PC-9 (cell line): Measurements from ENCODE around the gene PRICKLE4. TPM values are rescaled to one million over a fixed set of nuclear protein-coding genes. Genes with fewer than 3 reads are reported as not detected.

ENCODE experiments used
- BruUV-seq: library from RNA; stranded (reverse); fragments of 400-500 nt; replicated peaks from 2 replicates; lab custom pipeline; 2021; lab: Mats Ljungman, UMichigan
- CTCF ChIA-PET: fragments of 300-600 bp; sonication (Branson Sonifier 250); formaldehyde crosslinking; loops from one replicate; lab custom pipeline; 2022; ENCODE audit warnings: antibody characterized with exemption; lab: Charles Lee
- POLR2A ChIA-PET: fragments of 300-600 bp; sonication (Branson Sonifier 250); formaldehyde crosslinking; loops from one replicate; lab custom pipeline; 2022; ENCODE audit warnings: antibody characterized with exemption; ENCODE audit not compliant: unreplicated experiment; lab: Charles Lee
- DNase-seq, 2 experiments: peaks; one replicate each; pipeline versions ENCODE4 v3.0.0 to v3.0.0-alpha.2; 2015 to 2022; ENCODE audit warnings: mixed read lengths in 1 of 2
- H2AFZ ChIP-seq: fragments of 200-600 bp; sonication (generic); 2 replicates; pipeline ENCODE4 v1.8.1; 2017; ENCODE audit warnings: antibody characterized with exemption
- H3F3A ChIP-seq: fragments of 200-600 bp; sonication (generic); 2 replicates; pipeline ENCODE4 v1.8.1; 2017; ENCODE audit warnings: antibody characterized with exemption, mild to moderate bottlenecking, low read depth; ENCODE audit not compliant: insufficient read depth
- H3K27ac ChIP-seq: fragments of 200-600 bp; sonication (generic); 2 replicates; pipeline ENCODE4 v1.6.1; 2016; ENCODE audit warnings: mixed run types
- H3K27me3 ChIP-seq: fragments of 200-600 bp; sonication (generic); 2 replicates; pipeline ENCODE4 v1.6.1; 2016; ENCODE audit warnings: low read depth, mixed run types; ENCODE audit not compliant: insufficient read depth
- H3K36me3 ChIP-seq: fragments of 200-600 bp; sonication (generic); 2 replicates; pipeline ENCODE4 v1.6.1; 2016; ENCODE audit warnings: low read depth, mixed run types
- H3K4me1 ChIP-seq: fragments of 200-600 bp; sonication (generic); replicated peaks from 2 replicates; pipeline ENCODE4 v1.6.1; 2016; ENCODE audit warnings: mixed run types; ENCODE audit not compliant: insufficient read depth
- H3K4me2 ChIP-seq: fragments of 200-600 bp; sonication (generic); 2 replicates; pipeline ENCODE4 v1.6.1; 2017; ENCODE audit warnings: mixed run types
- H3K4me3 ChIP-seq: fragments of 200-600 bp; sonication (generic); 2 replicates; pipeline ENCODE4 v1.6.1; 2016; ENCODE audit warnings: mixed run types
- H3K79me2 ChIP-seq: fragments of 200-600 bp; sonication (generic); 2 replicates; pipeline ENCODE4 v1.6.1; 2017; ENCODE audit warnings: low read depth, mixed run types
- H3K9me2 ChIP-seq: fragments of 200-600 bp; sonication (generic); 2 replicates; pipeline ENCODE4 v1.8.1; 2017; ENCODE audit warnings: mild to moderate bottlenecking; ENCODE audit not compliant: insufficient read depth
- H3K9me3 ChIP-seq: fragments of 200-600 bp; sonication (generic); 2 replicates; pipeline ENCODE4 v1.8.1; 2016; ENCODE audit warnings: low read depth; ENCODE audit not compliant: insufficient read depth
- H4K20me1 ChIP-seq: fragments of 200-600 bp; sonication (generic); 2 replicates; pipeline ENCODE4 v1.8.1; 2017; ENCODE audit not compliant: insufficient read depth
- CTCF ChIP-seq: fragments of 200-600 bp; sonication (generic); conservative IDR thresholded peaks from 2 replicates; pipeline ENCODE4 v1.6.1; 2017; ENCODE audit warnings: mixed run types, antibody characterized with exemption, mild to moderate bottlenecking, moderate library complexity
- EZH2 ChIP-seq: fragments of 200-600 bp; sonication (generic); IDR thresholded peaks from 2 replicates; pipeline ENCODE4 v1.8.0; 2017; ENCODE audit warnings: antibody characterized with exemption, low read depth
- intact Hi-C: fragments of 100-400 bp; cut with micrococcal nuclease; formaldehyde crosslinking; loops from one replicate; pipeline ENCODE4 v1.10.0; 2022; ENCODE audit not compliant: unreplicated experiment
- total RNA-seq: library from RNA; stranded (reverse); gene quantifications from 2 replicates; pipeline ENCODE4 v1.2.3, GENCODE V29; 2021

Gene PRICKLE4
- total RNA-seq, 1 experiment from 2014 or later = 9.2 TPM

- no peaks in the 10 kb centered on the region for H3K27me3 ChIP-seq
- H3K4me3 ChIP-seq = no peak overlapping the region
- H3K9me2 ChIP-seq = no peaks in the 10 kb centered on the region
- H3F3A ChIP-seq = peaks cover 44% of the 10 kb centered on the region
- H2AFZ ChIP-seq = no peak overlapping the region
- no TSS peak for BruUV-seq
- no peak for TF ChIP-seq CTCF
- no peak for TF ChIP-seq EZH2
- DNase-seq = no peak
- no peaks in the 10 kb centered on the region for H3K9me3 ChIP-seq
- peaks cover 37% of the 10 kb centered on the region for H3K79me2 ChIP-seq
- no peak overlapping the region for H3K27ac ChIP-seq
- no peaks in the 10 kb centered on the region; the same call in 1 of the 2 replicates for H4K20me1 ChIP-seq
- H3K36me3 ChIP-seq = peaks cover 28% of the 10 kb centered on the region
- intact Hi-C loops = no loop called here
- H3K4me2 ChIP-seq = no peak overlapping the region
- ChIA-PET CTCF (interaction anchor here (1.1 kb wide), 1 partner anchor 250 kb away, joined by 3 read pairs; no protein-coding TSS in a partner anchor), POLR2A (interaction anchor here (0.5 kb wide), 1 partner anchor 384 kb away, joined by 14 read pairs; no protein-coding TSS in a partner anchor)
- H3K4me1 ChIP-seq = peaks cover 14% of the 10 kb centered on the region
Measured at GRCh38 chr6:41791305-41791704, 10.7 kb downstream of the PRICKLE4 start.

GRCh38 chr6:41791984-41792383 is 11.4 kb downstream of the PRICKLE4 start:
- no TSS peak for BruUV-seq
- ChIA-PET POLR2A (interaction anchor here (0.5 kb wide), 1 partner anchor 384 kb away, joined by 14 read pairs; no protein-coding TSS in a partner anchor), CTCF (interaction anchor here (1.1 kb wide), 1 partner anchor 250 kb away, joined by 3 read pairs; no protein-coding TSS in a partner anchor)
- H3K4me1 ChIP-seq = peaks cover 14% of the 10 kb centered on the region
- H4K20me1 ChIP-seq = no peaks in the 10 kb centered on the region; the same call in 1 of the 2 replicates
- no peak overlapping the region for H3K4me2 ChIP-seq
- no peak for DNase-seq
- H3K9me2 ChIP-seq = no peaks in the 10 kb centered on the region
- intact Hi-C loops = no loop called here
- no peaks in the 10 kb centered on the region for H3K9me3 ChIP-seq
- peaks cover 44% of the 10 kb centered on the region for H3F3A ChIP-seq
- no peak overlapping the region for H3K4me3 ChIP-seq
- H3K79me2 ChIP-seq = peaks cover 34% of the 10 kb centered on the region
- H3K36me3 ChIP-seq = peaks cover 28% of the 10 kb centered on the region
- H2AFZ ChIP-seq = no peak overlapping the region
- no peak overlapping the region for H3K27ac ChIP-seq
- no peak for TF ChIP-seq EZH2
- no peak for TF ChIP-seq CTCF
- H3K27me3 ChIP-seq = no peaks in the 10 kb centered on the region

- CTCF ChIA-PET = no interaction called here
- POLR2A ChIA-PET = no interaction called here
- Histone ChIP-seq H3K4me2 (no peak overlapping the region), H3K36me3 (peaks cover 4% of the 10 kb centered on the region; the same call in 1 of the 2 replicates), H3K4me1 (no peaks in the 10 kb centered on the region), H3K9me2 (no peaks in the 10 kb centered on the region), H3K4me3 (no peak overlapping the region), H2AFZ (no peak overlapping the region), H3K27me3 (no peaks in the 10 kb centered on the region), H3K9me3 (no peaks in the 10 kb centered on the region), H3K27ac (no peak overlapping the region), H3F3A (peaks cover 18% of the 10 kb centered on the region), H3K79me2 (no peaks in the 10 kb centered on the region), H4K20me1 (no peaks in the 10 kb centered on the region)
- BruUV-seq = no TSS peak
- DNase-seq = no peak
- intact Hi-C loops = no loop called here
- TF ChIP-seq EZH2 (no peak), CTCF (no peak)
Measured at GRCh38 chr6:41796474-41796873, 15.9 kb downstream of the PRICKLE4 start.
